Measurements from ENCODE around the gene SLIT3. TPM values are rescaled to one million over a fixed set of nuclear protein-coding genes. Genes with fewer than 3 reads are reported as not detected.

SLIT3 gene
- total RNA-seq, 1 donor from 2014 or later = 3.5 TPM

DNA sequence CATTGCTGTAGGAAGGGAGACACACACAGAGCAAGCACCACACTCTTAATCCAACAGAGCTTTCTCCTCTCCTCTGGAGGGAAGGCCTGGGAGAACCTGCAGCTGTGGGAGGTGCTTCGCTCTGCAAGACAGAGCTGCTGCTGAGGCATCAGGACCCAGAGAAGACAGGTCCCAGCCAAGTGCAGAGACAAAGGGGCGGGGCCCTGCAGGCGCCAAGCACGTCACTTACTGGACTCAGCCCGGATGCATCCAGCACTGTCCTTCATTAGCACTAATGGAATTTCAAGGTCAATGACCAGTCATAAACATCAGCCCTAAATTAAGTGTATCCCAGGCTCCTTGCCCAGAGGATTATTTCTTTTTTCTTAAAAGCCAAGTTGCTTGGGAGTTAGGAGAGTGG lies 384.7 kb downstream of the SLIT3 start:
- ATAC-seq = peak; percentile 41

DNA sequence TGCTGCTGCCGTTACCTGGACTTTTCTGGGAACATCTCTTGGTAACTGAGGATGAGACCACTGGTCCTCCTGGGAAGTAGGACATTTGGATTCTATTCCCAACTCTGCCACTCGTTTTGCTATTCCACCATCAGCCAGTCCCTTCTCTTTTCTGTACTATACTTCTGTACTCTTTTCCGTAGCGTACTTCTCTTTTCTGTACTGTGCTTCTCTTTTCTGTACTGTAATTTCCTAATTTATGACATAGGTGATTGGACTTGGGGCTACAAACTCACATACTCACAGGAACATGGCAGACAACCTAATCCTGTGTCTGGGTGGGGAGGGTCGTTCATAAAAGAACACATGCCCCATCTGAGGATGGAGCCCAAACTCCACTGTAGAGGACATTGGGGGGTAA lies 386.4 kb downstream of the SLIT3 start:
- ATAC-seq = no peak

DNA sequence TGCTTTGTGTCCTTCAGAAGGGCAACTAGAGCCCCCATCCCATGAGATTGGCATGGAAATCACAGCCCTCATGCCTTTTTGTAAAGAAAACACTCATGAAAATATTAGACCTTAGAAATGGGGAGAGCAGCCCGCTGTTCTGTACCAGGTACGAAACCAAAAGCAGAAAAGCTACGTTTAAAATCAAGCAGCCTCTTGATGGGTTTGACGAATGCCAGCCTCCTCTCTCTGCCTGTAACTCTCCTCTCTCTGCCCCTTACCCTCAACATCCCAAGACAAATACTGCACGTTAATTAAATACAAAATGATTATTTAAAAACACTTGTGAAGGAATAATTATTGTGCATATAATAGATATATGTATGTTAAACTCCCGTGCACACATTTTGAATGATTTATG lies 390.1 kb downstream of the SLIT3 start:
- ATAC-seq = no peak

DNA sequence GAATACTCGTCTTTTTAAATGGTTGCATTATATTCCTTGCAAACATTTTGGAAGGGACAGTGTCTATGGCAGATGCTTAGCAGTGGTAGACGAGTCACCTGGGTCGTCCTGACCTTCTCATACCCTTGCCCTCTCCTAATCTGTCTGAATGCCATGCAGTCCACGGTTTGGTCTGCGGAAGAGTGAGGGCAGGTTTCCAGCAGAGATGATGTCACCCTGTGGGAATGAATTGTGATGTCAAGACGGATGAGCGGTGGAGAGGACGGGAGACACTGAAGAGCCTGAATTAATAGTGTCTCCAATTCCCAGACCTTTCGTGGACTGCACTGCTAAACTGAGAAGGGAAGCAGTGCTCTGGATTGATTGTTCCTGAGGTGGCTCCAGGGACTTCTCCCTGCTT lies 392.7 kb downstream of the SLIT3 start:
- no peak for ATAC-seq

DNA sequence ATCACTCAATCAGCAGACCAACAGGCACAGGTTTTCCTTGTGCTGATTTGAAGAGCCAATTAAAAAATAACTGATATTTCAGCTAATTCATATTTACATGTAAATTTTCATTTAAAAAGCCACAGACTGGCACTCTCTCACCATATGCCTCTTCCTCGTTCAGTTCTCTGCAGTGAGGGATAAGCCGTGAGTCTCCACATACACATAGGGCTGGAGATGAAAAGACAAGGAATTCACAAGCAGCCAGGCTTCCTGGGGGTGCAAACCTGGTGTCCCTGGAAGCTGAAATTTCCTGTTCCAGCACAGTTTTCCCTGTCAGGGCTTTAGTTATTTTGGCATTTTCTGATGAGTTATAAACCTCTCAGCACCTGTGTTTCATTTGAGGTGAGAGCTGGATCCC lies 397.9 kb downstream of the SLIT3 start:
- no peak for ATAC-seq

DNA sequence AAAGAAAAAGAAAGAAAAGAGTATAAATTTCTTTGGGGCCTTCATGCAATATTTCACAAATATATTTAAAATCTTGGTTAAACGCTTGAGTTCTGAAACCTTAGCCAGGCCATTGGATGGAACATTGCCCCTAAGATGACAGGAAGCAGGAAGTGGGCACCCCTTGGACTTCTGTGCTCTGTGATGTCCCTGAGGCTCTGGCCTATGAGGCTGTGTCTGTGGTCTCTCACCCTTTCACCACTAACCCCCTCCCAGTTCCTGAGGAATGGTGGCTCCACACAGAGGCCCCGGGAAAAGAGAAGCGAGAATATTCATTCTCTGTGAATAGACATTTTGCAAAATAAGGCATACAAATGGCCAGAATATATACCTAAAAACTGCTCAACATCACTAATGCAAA lies 401.3 kb downstream of the SLIT3 start:
- ATAC-seq = no peak

DNA sequence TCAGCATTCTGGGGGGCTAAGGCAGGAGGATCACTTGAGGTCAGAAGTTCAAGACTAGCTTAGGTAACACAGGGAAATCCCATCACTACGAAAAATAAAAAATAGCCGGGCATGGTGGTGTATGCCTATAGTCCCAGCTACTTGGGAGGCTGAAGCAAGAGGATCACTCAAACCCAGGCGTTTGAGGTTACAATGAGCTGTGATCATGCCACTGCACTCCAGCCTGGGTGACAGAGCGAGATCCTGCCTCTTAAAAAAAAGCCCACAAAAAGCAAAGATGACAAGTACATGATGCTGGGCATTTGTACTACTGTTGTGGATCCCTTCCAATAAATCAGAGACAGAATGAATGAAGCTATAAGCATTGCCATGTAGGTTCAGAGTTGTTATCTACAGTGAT lies 401.7 kb downstream of the SLIT3 start:
- no peak for ATAC-seq

DNA sequence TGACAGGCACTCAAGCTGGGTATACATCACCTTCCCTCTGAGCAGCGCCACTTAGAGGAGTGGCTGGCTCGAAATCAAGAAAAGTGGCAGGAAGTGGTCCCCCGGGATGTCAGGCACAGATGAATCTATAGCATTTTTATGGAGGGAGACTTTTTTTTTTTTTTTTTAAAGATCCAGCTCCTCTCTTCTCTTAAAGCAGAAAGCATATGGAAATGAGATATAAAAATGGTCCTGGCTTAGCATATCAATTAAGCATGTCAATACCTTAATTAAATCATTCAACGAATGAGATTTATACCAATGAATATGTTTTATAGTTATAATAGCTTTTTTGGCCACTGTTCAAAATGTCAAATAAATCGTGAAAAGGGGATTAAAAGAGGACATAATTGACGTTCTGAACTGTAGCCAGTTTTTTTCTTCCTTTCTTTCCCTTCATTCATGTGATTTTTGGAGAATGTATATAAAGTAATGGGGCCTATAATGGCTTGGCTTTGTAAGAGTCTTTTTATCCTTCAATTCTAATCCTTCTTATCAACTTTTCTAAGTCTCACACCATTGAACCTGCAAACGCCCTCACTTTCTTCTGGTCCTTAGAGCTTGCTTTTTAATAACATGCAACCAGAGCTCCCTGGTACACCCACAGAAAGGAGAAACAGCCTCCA lies 402.6 kb downstream of the SLIT3 start:
- no peak for ATAC-seq

DNA sequence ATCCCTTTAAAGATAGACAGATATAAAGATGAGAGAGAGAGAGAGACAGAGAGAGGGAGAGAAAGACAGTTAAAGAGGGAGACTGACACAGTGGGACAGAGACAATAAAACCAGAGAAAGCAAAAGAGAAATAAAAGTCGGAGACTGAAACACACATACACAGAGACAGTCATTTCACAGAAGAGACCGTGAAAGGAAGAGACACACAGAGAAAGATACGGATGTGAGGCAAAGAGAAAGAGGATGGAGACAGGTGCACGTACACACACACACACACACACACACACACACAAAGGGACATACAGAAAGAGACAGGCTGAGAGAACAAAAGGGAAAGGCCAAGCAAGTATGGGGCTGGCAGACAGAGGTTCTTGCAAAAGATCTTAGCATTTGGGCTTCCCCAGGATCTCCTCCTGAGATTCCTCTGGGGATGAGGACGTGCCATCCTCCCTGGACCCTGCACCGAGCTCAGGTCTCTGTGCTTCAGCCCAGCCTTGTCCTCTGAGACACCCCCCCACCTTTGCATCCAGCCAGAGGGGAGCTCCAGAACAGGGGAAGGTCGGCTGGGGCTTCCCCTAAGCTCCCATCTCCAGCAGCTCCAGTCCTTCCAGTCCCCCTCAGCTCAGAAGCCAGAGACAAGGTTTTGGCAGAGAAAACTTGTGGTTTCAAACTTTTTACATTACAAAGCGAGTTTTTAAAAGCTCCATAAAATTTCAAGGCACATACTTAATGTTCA lies 403.4 kb downstream of the SLIT3 start:
- ATAC-seq = no peak

DNA sequence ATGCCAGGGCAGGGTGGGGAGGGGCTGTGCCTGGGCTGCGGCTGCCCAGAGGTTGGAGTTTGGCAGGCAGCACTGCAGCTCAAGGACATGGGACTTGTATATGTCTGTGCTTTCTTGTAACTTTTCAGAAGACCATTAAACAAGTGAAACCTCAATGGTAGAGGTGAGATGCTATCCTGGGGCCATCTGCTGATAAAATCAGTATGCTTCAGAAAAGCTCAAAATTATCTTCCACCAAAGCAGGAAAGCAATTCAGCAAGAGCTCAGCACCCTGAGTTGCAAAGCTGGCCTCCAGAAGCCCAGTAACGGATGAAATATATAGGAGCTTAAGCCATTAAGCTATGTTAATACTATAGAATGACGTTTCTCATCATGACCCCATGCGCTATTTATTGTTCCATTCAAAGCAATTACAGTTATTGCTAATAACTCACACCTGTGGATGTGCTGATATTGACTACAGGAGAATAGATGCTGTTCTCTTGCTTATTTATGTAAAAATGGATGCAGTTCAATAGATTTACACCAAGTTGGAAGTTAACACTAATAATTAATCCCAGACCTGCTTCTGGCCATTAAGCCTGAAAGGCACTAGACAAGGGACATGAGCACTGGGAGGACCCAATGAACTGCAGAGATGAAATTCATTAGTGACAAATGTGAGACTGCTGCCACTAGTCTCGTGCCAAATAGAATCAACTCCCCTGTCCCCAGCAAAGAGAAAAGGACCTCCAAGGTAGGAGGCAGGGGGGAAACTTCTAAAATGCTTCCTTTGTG lies 405.5 kb downstream of the SLIT3 start:
- no peak for ATAC-seq

DNA sequence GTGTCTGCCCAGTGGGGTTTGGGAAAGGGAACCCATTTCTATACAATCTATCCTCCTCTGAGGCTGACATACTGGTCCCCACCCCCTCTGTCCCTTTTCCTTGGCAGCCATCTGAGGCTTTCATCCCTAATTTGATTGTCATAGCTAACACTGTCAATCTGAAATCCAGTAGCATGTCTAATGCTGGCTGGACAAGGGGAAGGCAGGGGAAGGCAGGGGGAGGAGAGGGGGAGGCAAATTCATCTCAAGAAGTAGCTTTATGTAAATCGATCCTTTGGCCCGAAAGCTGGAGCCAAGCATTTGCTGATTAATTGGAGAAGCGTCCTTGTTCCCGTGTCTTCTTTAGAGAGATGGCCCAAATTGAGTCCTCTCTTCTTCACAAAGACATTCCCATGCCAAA lies 407.7 kb downstream of the SLIT3 start:
- ATAC-seq = no peak

DNA sequence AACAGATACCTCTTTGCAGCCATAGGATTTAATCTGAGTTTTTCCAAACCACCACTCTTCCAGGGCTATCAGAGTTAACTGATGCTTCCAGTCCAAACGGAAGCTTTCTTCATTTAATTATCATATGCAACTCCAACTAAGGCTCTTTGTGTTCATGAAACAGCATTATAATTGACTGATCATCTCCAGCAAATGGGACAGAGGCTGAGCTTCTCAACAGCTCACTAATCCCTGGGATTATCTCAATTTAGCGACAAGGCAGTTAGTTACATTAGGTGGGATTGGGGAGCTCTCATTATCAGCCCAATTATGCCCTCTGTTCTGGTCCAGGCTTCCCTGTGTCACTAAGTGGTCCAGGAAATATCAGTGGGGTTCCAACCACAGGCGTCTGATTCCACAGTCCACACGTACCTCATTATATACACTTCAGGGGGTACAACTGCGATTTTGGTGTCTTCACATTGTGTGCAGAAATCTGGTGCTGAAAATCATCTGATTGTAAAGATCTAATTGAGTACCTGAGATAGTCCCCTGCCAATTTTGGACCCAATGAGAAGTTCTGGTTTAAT lies 408.2 kb downstream of the SLIT3 start:
- ATAC-seq = no peak

DNA sequence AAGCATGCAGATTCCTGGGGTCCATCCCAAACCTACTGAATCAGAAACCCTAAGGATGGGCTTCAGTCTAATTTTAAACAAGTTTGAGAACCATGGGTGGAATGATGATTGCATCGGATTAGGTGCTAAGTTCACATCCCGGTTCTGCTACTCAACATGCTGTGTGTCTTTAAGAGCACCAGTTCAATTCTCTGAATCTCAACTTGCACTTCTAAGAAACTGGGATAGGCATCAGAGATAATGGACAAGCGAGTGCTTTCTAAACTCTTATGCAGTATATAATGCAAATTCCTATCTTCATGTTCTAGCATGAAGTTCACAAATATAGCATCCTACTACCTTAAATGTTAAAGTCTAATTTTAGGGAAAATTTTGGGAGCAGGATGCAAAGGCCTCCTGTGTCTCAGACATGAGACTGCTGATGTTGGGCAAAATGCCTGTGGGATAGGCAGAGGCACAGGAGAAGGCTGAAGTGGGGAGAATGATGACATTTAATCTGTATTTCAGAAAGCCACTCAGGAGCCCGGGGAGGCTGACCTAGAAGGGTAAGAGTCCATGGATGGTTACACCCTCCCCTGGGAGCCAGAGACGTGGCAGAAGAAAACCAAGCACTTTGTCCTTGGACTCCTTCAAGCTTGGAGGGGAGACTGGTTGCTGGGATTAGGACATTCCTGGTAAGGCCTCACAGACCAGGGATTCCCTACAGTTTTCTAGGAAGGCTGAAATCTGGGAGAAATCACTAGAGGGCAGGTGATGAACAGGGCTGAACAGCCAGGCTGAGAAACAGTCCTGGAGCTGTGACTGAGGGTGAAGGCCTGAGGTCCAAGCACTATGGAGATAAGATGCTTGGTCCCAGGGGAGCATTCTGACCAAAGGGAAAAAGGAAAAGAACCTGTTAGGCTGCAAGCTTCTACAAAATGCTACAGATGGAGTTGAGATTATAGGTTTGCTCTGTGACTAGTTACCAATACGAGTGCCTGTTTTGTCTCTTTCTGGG lies 409.8 kb downstream of the SLIT3 start:
- ATAC-seq = no peak

DNA sequence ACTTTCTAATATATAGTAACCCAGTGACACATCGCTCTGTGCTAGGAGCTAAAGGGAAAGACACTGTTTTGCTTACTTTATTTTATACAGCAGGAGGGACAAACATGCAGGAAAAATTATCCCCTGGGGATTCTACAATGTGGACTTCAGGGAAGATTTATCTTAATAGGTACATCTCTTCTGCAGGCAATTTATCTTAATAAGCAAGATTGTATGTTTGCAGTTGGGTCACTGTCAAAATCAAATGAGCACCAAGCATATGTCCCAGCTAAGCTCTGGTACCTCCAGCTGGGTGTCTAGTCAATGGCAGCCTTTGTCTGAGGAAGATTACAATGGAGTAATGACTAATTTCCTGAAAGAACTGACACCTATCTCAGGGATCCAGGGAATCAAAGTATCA lies 411.9 kb downstream of the SLIT3 start:
- no peak for ATAC-seq

DNA sequence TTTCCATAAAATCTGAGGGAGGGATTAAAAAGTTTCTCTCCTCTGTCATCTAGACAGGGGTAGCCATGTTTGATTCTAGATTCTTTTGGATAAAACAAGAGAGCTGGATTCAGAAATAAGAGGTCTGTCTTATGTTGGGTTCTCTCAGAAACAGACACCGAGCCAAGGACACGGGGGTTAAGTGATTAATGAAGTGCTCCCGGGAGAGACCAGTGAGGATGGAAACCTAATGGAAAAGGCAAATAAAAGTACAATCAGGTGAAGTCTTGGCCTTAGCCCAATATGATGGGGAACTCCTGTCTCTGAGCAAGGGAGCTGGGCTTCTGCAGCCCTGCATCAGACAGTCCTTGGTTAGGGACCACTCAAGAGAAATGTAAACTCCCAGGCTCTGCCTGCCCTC lies 413.0 kb downstream of the SLIT3 start:
- ATAC-seq = no peak

DNA sequence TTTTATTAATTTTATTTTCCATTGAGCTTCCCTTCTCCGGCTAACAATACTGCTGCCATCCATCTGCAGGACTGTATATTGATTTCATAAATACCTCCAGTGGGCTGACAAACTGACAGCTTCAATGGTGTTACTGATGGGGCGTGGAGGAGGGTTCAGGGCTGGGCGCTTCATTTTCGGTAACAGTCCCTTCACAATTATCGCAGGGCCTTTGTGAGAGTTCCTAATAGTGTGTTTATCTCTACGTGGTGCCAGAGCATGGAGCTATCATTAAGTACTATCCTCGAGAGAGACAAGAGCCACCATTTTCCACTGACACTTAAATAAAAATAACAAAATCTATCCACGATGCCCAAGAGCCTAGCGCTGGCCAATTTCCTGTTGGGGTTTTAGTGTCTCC lies 414.8 kb downstream of the SLIT3 start:
- ATAC-seq = no peak

DNA sequence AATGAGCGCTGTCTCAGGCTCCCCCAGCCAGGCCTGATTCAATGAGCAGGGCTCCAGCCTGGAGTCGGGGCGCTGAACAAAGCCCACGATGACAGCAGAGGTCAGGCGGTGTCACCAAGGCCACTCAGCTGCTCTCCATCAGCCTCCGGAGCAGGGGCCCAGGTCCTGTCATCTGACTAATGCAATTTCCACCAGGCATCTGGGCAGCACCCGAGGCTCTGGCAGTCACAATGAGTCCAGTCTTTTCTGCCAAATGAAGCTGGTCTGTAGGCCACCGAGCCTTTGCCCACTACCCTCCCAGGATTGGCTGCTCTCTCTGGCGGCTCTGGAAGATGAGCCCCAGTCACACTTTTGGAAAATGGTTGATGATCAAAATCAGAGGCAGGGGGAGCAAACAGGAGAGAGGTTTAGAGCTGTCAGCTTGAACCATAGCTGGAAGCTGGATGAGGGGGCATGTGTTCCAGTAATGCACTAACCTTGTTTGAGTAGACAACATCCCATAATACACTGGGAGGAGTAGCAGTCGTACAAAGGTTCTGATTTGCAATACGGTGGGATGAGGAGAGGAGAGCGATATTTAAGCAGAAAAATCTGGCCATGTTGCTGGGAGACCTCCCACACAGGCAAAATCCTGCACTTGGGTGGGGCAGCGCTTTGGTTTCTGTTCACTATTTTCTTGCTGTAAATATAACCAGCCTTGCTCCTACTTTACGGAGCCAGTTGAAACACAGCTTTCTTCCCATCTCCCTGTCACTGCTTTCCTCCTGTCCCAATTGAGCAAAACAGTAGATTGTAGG lies 415.4 kb downstream of the SLIT3 start:
- no peak for ATAC-seq

DNA sequence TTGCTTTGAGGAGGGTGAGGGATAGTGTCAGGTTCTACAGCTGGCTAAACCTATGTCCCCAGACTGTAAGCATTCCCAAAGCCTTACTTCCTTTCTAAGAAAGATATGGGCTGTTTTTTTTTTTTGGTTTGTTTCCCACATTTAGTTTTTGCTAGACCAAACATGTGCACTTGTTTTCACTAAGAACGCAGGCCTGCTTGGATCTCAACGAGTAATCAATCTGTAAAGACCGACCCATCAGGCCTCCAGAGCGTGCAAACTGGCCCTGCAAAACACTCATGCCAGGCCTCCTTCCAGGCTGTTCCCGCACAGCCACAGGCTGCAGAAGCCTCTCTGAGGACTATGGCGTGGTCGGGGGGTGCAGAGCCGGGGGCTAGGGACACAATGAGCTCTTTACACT lies 416.9 kb downstream of the SLIT3 start:
- no peak for ATAC-seq

DNA sequence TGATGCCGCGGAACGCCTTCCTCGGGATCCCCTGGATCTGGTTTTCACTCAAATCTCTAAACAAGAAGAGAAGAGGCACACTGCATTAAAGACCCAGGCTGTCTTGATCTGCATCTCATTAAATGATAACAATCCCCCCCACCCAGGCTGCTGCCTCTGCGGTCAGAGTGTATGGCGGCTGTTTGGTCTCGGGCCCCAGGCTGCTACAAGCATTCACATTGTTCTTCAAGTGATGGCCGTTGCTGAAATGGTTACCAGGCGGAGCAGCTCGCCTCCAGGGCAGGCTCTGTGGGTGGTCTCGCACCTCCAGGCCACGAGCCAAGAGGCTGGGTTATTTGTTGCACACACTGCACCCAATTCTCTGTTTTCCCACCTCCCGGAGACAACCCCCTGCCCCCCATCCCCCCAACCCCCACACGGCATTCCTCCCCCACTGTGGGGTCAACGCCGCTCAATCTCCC lies 417.6 kb downstream of the SLIT3 start:
- ATAC-seq = no peak

DNA sequence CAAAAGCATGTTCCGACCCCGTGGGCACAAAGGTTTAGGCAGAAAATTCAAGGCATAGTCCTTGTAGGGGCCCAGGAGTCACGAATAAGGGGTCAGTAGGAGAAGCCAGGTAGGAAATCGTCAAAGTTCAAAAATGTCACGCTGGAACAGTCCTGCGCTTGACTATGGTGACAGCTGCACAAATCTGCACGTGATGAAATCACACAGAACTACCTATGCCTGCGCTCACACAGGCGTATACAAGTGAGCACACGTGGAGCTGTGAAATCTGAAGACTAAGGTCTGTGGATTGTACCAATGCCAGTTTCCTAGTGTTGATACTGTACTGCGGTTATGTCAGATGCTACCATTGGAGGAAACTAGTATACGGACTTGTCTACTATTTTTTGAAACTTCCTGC lies 418.7 kb downstream of the SLIT3 start:
- no peak for ATAC-seq
